Stimulated activated CD4-positive, alpha-beta T cell treated with anti-CD3 and anti-CD28 coated beads, Interleukin-15, amount 100 ng/mL, for 1 hour (primary cell): Measurements from ENCODE around the gene TREX2.

Source experiments
- DNase-seq, 2 donors: peaks; one replicate each; pipeline ENCODE4 v3.0.0-alpha.2; 2020; ENCODE audit warnings: low read depth in 1 of 2, low spot score in 1 of 2

The TREX2 gene

DNA sequence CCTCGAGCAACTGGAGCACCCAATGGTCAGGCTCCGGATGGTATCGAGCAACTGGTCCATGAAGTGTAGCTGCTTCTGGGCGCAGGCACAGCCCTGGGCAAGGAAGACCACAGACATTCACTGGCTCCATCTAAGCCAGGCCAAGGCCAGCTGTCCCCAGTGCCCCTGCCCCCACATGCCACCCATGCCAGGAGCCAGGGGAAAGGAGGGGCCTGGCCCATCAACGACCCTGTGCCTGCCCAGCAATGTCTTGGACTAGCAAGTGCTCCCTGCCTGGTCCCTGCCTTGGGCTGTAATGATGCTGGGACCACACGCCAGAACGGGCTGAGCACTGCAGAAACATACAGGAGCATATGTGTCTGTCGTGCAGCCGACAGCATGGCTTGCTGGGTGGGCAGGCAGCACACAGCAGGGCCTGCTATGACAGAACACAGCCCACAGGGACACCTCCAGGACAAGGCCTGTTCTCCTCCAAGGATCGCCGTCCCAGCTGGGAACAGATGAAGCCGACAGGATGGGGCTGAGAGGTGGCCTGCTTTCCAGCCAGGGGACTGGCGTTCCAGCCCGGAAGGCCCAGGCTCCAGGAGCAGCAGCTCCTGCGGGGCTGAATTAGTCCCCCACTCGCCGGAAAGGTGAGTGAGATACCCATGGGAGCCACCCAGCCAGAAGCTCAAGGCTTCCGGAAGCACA lies 11.4 kb upstream of the TREX2 start:
- no peak for DNase-seq

DNA sequence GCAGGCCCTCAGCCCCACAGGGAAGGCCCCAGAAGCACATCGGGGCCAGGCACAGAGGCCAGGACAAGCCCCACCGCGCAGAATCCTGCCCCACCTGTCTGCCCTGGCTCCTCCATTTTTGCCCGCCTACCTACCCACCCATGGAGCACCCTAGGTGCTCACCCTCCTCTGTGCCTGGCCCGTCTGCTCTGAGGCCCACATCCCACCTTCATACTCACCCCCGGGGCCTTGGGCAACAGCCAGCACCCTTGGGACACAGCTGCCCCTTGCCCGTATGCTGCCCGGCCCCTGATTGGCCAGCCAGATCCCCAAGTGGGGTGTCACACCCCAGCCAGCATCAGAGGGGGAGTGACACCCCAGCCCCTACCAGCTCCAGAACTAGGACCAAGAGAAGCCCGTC lies 10.8 kb upstream of the TREX2 start:
- no peak for DNase-seq

DNA sequence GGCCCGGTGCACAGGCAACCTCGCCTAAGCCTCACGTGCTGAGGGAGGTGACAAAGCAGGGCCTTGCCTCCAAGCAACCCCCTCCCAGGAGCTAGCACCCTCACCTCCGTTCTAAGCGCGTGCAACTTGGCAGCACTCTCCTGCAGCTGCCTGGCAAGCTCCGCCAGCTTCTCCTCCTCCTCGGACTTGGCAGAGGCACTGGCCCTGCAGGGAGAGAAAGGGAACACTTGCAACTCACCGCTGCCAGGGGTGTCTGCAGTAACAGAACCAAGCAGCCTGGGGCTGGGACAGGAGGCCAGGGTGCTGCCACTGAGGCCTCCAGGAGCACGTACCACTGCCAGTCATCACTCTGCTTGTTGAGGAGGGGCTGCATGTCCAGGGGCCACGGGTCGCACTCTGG lies 10.3 kb upstream of the TREX2 start:
- no peak for DNase-seq

DNA sequence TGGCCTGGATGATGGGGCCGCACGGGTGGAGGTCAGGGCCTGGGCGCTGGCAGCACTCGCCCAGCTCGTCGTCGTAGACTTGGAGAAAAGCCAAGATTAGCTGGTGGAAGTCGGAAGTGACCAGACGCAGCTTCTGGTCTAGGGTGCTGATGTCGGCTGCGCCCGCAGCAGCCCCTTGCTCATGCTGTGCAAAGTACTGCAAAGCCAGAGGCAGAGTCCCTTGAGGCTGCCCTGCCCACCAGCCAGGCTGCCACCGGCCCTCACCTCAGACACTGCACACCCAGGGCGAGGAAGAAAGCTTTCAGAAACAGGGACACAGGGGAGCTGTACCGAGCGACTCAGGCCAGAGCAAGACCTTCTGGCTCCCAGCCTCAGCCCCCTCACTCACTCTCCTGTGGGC lies 9.7 kb upstream of the TREX2 start:
- DNase-seq: no peak

DNA sequence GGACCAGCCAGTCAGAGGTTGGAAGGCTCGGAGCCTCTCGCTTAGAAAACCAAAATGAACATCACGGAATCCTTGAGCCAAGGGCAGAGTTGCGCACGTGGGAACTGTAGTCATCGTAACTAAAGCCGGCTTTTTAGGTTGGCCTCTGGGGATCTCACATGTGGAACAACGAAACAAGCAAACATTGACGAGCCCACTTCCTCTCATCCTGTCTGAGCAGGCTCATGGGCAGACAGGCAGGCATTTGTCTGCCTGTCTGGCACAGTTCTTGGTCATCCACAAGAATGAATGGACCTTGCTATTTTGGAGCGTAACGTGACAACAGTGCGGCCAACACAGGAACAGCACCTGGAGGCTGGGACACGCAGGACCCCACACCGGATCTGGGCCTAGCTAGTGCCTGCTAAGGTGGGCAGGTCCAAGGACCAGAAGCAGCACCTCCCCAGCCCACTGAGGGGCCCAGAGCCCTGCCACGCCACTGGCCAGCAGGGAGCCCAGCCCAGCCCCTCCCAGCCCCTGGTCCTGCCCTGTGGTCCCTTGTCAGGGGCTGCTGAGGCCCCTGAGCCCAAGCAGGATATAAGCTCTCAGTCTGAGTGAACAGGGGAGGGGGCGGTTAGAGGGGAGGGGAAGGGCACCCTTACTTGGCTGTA lies 9.2 kb upstream of the TREX2 start:
- no peak for DNase-seq

DNA sequence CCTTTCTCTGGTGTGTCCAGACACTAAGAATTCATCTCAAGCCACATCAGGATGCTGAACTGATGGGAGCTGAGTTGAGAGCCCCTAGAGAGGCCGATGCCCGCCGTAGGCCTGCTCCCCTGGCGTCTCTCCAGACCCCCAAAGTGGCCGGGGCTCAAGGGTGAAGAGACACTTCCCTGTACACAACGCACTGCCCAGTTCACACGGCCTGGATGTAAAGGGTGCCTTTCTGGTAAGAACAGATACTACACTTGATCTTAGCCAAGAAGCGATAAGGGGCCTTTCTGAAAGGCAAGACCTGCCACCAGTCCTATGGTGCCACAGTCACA lies 5.1 kb upstream of the TREX2 start:
- DNase-seq: no peak

DNA sequence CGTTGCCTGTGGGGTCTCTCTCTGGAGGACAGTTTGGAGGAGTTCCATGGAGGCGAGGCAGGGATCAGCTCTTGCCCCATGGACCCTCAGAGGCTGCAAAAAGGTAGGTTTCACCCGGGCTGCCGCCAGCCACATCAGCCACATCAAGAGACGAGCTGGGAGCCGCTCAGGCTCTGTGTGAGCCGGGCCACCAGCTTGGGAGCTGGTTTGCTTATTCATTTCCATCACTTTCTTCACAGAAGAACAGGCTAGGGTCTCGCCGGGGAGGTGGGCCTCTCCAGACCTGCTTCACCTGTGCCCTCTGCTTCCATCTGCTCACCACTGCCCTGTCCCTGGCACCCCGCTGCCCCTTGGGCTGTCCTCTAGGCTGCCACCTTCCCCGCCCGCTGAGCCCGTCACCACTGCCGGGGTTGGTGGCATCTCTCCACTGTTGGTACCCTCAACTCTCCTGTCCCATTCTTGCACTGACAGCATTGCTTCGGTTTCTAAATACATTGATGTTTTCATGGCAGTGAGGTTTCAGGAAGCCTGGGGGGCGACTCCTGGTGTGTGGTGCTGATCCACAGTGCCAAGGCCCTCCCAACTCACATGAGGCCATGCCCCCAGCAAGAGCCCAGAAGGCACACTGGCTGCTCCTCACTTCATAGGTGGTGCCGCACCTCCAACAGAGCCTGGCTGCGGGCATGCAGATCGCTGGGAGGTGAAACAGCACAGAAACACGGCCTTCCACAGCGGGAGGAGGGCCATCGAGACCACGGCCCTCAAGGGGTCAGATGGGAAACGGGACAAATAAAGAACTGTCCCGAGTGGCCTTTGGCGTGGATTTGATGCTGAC lies 4.5 kb upstream of the TREX2 start:
- DNase-seq: no peak

DNA sequence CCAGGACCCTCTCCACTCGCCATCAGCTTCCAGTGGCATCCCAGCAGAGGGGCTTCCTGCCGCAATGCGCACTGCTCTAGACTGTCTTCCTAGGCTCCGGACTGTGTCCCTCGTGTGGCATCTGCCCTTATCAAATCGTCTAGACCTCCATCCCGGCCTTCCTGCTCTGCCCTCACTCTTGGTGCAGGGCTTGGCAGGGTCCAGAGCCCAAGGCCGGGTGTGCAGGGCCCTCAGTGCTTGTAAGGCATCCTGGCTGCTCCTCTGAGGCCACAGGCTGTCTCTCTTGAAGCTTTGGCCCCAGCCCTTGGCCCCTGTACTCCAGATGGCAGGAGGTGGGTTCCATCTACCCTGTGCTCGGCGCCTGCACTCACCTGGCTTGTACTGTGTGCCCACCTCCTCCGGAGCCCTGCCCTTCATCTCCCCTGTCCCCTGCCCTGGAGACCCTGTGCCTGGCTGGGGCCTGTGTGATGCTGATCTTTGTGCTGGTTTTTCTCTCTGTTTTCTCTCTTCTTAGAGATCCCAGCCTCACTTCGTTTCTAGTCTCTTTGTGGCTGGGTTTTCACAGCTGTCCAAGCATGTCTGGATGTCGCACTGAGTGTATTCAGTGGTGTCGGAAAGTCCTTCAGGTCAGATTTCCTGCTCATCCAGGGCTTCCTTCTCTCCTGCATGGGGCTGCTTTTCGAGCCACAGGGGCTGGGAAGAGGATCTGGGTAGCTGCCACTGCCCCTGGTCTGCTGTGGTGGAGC lies 3.7 kb upstream of the TREX2 start:
- no peak for DNase-seq

DNA sequence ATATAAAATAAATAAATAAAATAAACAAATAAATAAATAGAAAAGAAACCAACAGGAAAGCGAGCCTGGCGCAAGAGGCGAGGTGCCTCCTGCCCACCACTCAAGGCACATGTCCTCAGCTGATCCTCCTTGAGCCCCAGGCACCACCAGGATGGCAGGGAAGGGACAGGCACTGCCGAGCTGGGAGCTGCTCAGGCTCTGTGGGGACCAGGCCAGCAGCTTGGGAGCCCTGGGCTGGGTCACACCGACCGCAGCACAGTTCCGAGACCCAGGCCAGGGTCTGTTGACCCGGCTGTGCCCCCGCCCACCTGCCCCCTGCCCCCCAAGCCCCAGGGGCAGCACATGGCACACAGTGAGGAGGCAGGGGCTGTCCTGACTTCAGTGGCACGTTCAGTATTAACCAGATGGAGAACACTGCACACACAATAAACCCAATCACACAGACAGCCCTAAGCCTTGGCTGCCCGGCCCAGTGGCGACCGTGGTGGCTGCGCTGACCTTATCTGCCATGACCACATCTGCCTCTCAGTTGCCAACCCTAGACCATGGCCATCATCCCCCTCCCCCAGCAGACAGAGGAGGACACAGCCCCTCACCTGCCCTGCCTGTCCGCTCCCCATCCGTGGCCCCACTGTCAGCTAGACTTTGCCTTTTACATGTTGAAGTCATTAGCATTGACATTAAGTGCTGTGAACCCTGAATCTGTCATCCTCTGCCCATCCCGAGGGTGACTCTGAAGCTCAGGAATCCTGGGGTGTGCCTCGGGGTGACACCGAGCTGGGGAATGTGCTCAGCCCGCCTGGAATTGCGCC lies 2.9 kb upstream of the TREX2 start:
- DNase-seq: no peak

DNA sequence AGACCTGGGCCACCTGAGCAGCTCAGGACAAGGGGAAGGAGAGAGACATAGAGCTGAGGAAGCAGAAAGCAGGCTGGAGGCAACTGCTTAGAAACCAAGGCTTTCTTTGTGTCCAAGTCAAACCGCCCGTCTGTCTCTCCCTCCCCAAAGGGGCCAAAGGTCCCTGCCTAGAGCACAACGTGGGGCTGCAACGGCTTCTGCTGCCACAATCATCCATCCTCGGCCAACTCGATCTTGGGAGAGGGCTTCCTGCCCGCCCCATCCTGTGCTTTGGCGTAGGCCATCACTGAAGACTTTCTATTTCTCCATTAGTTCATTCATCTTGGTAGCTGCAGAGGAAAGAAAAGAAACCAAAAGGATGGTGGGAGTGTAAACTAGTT lies 1.7 kb upstream of the TREX2 start:
- DNase-seq: no peak

DNA sequence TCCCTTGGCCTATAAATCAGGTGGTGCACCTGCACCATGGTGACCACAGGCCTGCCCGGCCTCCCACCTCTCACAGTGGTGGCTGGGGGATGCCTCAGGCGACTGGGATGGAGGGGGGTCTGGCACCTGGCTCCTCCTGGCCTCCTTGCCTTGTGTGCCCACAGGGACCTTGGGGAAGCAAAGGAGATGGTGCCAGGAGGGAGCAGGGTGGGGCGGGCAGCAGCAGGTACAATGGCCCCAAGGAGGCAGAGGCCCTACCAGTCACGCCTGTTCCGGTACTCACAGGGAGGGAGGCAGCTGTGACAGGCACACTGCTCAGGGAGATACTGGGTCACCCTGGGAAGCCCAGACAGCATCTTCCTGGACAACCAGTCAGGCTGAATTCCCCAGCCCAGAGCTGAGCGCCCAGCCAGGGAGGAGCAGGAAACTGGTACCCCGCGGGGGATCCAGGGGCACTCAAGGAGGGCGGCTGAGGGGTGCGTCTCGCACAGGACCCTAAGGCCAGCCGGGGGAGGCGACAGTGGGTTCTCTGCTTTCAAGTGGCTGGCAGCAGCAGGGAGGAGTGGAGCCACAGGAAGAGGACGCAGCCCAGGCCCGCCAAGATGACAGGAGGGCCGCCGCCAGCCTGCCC lies 1.2 kb upstream of the TREX2 start:
- DNase-seq: no peak

DNA sequence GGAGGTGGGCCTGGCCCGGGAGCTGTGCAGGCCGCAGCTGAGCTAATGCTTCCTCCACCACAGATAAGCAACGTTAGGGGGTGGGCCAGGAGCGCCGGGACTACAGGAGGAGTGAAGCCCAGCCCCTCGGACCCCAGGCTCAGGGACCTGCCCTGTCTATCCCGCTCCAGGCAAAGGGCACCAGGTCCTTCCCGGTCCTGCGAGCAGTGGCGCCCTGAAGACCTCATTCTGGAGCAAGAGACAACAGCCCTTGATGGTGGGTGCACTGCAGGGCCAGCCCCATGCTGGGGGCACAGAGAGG lies 730 bp upstream of the TREX2 start:
- DNase-seq: no peak

DNA sequence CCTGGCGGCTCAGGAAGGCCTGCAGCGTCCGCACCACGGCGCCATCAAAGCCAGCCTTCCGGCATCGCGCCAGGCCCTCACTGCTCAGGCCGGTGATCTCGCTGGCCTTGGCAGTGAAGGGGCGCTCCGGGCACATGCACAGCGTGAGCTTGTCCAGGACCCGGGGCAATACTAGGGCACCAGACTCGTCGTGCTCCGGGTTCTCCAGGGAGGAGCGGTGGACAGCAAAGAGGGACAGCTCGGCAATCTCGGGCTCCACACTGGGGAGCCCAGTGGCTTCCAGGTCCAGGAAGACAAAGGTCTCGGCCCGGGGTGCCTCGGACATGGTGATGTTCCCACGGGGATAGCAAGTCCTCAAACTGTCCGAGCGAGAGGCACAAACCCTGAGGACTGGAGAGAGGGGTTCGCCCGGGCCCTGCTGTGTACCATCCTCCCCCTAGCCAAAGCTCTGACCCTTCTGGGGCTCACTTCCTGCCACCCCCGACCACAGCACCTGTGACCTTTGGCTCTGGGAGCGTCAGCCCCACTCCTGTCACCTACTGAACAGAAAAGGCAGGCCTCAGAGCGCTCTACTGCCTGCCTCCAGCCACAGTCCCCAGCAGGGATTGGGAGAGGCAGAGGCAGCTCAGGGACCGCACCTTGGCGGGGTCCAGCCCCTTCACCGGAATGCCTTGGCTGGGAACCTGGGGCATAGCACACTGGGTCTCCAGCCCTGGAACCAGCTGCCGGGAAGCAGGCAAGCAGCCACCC lies 575 bp downstream of the TREX2 start:
- DNase-seq: no peak

DNA sequence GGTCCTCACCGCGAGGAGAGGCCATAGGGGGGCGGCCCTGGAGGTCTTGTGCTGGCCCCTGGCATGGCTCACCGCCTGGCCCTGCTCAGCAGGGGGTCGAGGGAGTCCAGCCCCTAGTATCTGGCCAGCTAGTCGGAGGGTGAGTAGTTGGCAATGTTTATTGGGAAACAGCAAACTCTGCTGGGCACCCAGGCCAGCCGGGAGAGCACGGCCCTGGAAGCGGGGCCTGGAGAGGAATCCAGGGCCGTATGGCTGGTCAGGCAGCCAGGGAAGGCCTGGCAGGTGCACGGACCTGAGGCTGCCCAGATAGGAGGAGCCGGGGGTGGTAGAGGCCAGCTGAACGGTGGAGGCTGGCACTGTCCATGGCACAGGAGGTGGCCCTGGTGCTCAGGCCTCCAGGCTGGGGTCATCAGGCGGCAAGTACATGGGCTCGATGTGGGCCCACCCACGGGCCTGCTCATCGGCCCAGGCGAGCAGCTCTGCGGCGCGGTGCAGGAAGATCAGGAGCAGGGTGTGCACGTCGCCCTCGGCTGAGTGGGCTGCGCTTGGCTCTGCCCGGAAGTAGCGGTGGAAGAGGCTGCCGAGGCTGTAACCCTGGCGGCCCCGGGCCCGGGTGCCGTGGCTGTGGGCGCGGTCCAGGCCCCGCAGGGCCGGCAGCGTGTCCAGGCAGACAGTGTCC lies 1.4 kb downstream of the TREX2 start:
- DNase-seq: no peak

DNA sequence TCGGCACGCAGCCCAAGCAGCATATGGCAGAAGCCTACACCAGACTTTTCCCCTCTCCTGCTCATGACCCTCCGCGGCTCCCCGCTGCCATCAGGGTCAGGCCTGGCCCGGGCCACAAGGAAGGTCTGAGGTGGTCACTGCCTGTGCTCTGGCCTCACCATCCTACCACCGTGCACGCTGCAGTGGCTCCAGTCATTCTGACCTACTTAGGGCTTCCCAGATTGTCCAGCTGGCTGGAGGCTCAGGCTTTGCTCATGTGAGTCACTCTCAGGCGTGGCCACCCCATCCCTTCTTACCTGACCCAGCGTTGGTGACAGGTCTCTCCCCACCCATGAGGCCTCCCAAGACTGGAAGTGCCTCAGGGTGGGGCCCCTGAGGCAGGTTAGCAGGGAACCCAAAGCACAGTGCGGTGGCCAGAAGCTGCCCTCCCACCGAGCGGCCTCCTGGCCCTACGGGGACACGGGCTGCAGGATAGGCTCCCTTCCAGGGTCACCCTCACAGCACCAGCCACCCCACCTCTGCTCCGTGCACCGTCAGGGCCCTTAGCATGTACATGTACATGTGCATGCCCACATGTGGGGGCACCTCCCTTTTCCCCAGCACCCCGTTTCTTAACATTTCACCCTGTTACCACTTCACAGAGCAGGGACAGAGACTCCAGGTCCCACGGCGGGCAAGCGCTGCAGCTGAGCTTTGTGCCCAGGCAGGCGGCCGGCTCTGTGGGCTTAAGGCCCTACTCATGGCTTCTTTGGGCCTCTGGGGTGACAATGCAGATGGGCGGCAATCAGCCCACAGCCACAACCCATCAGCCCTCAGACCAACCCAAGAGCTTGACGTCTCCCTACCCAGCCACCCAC lies 2.2 kb downstream of the TREX2 start:
- no peak for DNase-seq

DNA sequence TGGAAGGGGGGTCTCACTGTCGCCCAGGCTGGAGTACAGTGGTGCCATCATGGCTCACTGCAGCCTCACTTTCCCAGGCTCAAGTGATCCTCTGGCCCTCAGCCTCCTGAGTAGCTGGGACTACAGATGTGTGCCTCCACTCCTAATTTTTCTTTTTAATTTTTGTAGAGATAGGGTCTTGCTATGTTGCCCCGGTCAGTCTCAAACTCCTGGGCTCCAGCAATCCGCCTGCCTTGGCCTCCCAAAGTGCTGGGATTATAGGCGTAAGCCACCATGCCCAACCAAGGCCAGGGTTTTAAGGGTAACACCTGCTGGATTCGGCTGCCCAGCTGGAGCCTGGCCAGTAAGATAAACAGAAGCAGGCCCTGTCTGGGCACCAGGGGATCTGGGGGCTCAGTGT lies 3.4 kb downstream of the TREX2 start:
- DNase-seq: no peak

DNA sequence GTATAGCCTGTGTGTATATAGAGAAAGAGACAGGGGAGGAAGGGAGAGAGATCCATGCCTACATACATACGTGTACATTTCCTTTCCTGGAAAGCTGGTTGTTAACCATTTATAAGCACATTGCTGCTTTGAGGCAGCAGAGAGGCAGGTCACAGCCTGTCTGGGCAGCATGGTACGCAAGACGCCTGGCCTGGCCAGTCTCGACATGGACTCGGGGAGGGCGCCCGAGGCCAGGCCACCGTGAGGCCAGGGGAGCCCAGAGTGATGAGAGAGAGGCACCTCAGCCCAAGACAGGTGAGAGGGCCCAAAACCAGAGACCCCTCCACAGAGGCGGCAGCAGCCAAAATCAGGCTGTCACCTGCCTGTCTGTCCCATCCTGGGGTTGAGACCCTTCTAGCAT lies 3.9 kb downstream of the TREX2 start:
- DNase-seq: no peak

DNA sequence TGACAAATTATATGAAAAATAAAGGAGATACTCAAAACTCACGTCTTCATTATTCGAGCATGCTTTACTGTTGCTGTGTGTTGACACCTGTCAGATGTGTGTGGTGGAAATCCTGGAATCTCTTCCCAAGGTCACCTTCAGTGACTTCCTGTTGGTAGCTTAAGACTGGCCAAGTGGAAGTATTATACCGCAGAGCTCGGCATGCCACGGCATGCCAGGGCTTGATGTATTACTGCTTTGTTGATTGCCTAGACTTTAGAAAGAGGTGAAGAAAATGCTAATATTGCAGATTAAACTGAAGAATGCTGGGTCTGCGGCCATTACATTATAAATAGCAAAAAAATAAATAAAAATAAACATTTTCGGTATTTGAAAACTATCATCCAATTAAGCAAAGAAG lies 4.6 kb downstream of the TREX2 start:
- no peak for DNase-seq
